ENCODE data around the gene EML2.

GRCh38 chr19:45623984-45624383 lies 15.2 kb downstream of the EML2 start:
- TF ChIP-seq POLR2A (IDR thresholded peaks at IDR 0.05) (no peak), CTCF (IDR thresholded peaks at IDR 0.05 in 4 of 5, conservative IDR thresholded peaks at IDR 0.05 in 1 of 5) (no peak)
